Ascending aorta (tissue), 2 donors: Measurements from ENCODE around the gene YAE1. TPM values are rescaled to one million over a fixed set of nuclear protein-coding genes. Genes with fewer than 3 reads are reported as not detected.

Experiments
- DNase-seq, 2 donors: peaks; one replicate each; pipeline ENCODE4 v3.0.0-alpha.2; 2019; ENCODE audit warnings: low spot score in 2 of 2
- H3K27ac ChIP-seq, 2 donors: fragments of 200-600 bp; sonication (generic); one replicate each; pipeline ENCODE4 v1.5.1; 2016 to 2017; ENCODE audit warnings: mild to moderate bottlenecking in 1 of 2
- H3K27me3 ChIP-seq: fragments of 200-600 bp; sonication (generic); one replicate; pipeline ENCODE4 v1.5.1; 2017
- H3K36me3 ChIP-seq, 2 donors: fragments of 200-600 bp; sonication (generic); one replicate each; pipeline ENCODE4 v1.5.1; 2016
- H3K4me1 ChIP-seq, 2 donors: fragments of 200-600 bp; sonication (generic); one replicate each; pipeline ENCODE4 v1.5.1; 2016 to 2017; ENCODE audit warnings: mild to moderate bottlenecking in 1 of 2
- H3K4me3 ChIP-seq, 2 donors: fragments of 200-600 bp; sonication (generic); one replicate each; pipeline ENCODE4 v1.5.1; 2016 to 2017; ENCODE audit warnings: mild to moderate bottlenecking in 1 of 2
- H3K9me3 ChIP-seq, 2 donors: fragments of 200-600 bp; sonication (generic); one replicate each; pipeline ENCODE4 v1.5.1; 2016
- intact Hi-C: fragments of 100-400 bp; cut with DNase I; formaldehyde crosslinking; loops from one replicate; pipeline ENCODE4 v1.15.1; 2023
- total RNA-seq: library from RNA; depleted of rRNA; stranded (reverse); fragments of >200 nt; gene quantifications from one replicate; pipeline ENCODE4 v1.1.0, GENCODE V29; 2016
- TF ChIP-seq, protein P1 (sequence below), 3 experiments: fragments of 200-600 bp in 2 of 3; fragments of 450-650 bp in 1 of 3; sonication (generic) in 2 of 3; IDR thresholded peaks; one replicate each; pipeline ENCODE4 v1.5.1; 2016 to 2019; ENCODE audit warnings: antibody characterized with exemption in 3 of 3, mild to moderate bottlenecking in 1 of 3, moderate library complexity in 1 of 3

The YAE1 gene
- total RNA-seq, 1 donor from 2014 or later = 3.3 TPM

DNA sequence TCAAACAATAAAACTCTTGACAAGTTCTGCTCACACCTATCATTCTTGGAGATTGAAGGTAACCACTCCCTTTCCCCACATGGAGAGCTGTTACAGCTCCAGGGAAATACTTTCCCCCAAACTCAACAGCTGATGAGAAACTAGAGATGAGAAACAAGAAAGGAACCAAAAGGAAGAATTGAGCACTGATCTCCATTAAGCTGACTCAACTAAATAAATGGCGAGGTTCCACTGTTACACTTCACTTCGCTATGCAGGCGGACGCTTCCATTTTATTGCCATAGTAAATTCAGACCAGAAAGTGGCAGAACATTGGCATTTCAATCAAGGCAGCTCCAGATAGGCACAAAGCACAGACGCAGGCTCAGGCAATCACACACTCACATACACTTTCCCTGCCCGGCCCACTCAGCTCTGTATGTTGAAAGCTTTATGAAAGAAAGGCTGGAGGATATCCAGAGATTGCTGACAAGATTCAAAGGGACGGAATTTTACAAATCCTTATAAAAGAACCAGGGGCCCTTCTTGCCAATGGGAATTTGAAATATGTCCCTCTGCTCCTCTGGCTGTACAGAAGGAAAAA, 11.5 kb upstream of the YAE1 start:
- DNase-seq = no peak
- H3K27me3 ChIP-seq = no peaks in the 10 kb centered on the region
- no peaks in the 10 kb centered on the region for H3K9me3 ChIP-seq
- TF ChIP-seq, protein P1, sequence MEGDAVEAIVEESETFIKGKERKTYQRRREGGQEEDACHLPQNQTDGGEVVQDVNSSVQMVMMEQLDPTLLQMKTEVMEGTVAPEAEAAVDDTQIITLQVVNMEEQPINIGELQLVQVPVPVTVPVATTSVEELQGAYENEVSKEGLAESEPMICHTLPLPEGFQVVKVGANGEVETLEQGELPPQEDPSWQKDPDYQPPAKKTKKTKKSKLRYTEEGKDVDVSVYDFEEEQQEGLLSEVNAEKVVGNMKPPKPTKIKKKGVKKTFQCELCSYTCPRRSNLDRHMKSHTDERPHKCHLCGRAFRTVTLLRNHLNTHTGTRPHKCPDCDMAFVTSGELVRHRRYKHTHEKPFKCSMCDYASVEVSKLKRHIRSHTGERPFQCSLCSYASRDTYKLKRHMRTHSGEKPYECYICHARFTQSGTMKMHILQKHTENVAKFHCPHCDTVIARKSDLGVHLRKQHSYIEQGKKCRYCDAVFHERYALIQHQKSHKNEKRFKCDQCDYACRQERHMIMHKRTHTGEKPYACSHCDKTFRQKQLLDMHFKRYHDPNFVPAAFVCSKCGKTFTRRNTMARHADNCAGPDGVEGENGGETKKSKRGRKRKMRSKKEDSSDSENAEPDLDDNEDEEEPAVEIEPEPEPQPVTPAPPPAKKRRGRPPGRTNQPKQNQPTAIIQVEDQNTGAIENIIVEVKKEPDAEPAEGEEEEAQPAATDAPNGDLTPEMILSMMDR (IDR thresholded peaks at IDR 0.05) = no peak
- H3K4me1 ChIP-seq = no peaks in the 10 kb centered on the region
- no peak overlapping the region for H3K27ac ChIP-seq
- intact Hi-C loops = no loop called here
- H3K36me3 ChIP-seq = no peaks in the 10 kb centered on the region
- no peak overlapping the region for H3K4me3 ChIP-seq

DNA sequence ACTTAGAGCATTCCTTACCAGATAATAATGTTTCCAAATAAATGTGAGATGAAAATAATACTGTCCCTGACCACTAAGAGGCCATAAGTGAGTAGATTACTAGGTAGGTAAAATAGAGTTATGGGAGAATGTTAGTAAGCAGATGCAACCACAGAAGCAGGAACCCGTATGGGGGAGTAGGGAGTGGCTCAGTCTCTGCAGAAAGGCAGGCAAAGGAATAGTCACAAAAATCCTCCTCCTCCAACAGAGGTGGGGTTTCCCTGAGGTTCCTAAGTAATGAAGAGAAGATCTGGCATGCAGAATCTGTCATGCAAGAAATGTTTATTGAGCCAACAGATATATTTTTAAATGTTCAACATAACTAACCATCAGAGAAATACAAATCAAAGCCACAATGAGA, 9.0 kb upstream of the YAE1 start:
- no peak for DNase-seq
- no peaks in the 10 kb centered on the region for H3K27me3 ChIP-seq
- no peaks in the 10 kb centered on the region for H3K4me1 ChIP-seq
- no peaks in the 10 kb centered on the region for H3K36me3 ChIP-seq
- no peak overlapping the region for H3K27ac ChIP-seq
- H3K9me3 ChIP-seq = no peaks in the 10 kb centered on the region
- TF ChIP-seq, protein P1 (IDR thresholded peaks at IDR 0.05) = no peak
- intact Hi-C loops = no loop called here
- H3K4me3 ChIP-seq = no peak overlapping the region

DNA sequence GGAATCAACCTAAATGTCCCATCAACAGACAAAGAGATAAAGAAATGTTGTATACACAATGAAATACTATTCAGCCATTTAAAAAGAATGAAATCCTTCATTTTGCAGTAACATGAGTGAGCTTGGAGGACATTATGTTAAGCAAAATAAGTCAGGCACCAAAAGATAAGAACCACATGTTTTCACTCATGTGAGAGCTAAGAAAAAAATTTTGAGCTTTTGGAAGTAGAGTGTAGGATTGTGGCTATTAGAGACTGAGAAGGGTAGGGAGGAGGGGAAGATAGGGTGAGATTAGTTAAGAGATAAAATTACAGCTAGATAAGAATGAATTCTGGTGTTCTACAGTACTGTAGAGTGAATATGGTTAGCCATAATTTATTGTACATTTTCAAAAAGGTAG, 8.3 kb upstream of the YAE1 start:
- Histone ChIP-seq H3K9me3 (no peaks in the 10 kb centered on the region), H3K27me3 (no peaks in the 10 kb centered on the region), H3K4me3 (no peak overlapping the region), H3K27ac (no peak overlapping the region), H3K36me3 (no peaks in the 10 kb centered on the region), H3K4me1 (no peaks in the 10 kb centered on the region)
- no peak for DNase-seq
- TF ChIP-seq, protein P1 (IDR thresholded peaks at IDR 0.05) = no peak
- intact Hi-C loops = no loop called here

DNA sequence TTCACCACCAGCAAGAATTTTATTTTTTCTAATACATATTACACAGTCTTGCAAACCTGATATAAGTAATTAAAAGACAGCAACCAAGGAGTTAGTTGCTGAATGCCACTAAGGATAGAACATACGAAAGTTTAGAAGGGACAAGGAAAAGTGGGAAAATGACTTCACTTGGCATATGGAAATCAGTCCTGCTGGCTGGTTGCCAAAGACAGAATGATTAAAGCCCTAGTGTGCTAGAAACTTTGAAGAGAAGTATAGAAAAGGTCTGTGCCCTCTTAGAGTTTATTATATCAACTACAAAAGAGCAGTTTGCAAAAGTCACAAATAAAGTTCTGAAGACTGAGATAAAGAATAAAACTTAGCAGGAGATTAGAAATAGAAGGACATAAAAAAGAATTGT, 5.8 kb upstream of the YAE1 start:
- Histone ChIP-seq H3K9me3 (no peaks in the 10 kb centered on the region), H3K4me3 (no peak overlapping the region), H3K36me3 (no peaks in the 10 kb centered on the region), H3K27me3 (no peaks in the 10 kb centered on the region), H3K27ac (no peak overlapping the region), H3K4me1 (no peaks in the 10 kb centered on the region)
- TF ChIP-seq, protein P1 (IDR thresholded peaks at IDR 0.05) = no peak
- intact Hi-C loops = no loop called here
- DNase-seq = no peak

DNA sequence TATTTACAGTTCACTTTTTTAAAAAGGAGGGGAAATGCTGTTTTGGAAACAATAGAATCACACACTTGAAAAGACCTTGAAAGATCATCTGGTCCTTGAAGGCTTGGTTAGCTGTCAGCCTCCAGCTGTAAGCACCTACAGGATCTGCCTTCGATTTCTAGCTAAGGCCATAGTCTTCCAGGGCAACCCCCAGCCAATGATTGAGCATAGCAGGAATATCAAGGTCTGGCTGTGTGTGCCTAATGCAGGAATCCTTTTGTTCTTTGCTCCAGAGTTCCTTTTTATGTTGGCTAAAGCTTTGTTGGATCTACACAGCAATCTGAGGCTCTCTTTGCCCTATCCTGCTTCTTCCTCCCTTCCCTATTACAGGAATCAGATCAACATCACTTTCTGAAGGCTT, 5.2 kb upstream of the YAE1 start:
- TF ChIP-seq, protein P1 (IDR thresholded peaks at IDR 0.05) = no peak
- H3K4me3 ChIP-seq = no peak overlapping the region
- H3K36me3 ChIP-seq = no peaks in the 10 kb centered on the region
- H3K9me3 ChIP-seq = no peaks in the 10 kb centered on the region
- H3K27me3 ChIP-seq = no peaks in the 10 kb centered on the region
- intact Hi-C loops = no loop called here
- DNase-seq = no peak
- H3K4me1 ChIP-seq = no peaks in the 10 kb centered on the region
- no peak overlapping the region for H3K27ac ChIP-seq

DNA sequence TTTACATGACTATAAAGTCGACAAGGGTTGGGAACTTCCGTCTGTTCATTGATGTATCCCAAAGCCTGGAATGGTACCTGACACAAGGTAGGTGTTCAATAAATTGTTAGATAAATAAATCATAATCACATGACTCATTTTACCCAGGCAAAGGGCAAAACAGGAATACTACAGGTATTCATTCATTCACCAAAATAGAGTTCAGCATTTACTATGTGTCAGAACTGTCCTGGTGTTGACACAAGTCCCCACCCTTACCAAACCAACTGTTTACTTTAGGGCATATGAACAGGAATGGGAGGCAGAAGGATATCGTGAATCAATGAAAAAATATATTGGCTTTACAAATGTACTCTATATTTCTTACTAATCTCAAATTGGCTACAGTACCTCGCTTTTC, 666 bp upstream of the YAE1 start:
- H3K4me1 ChIP-seq = peaks cover 0 to 4% of the 10 kb centered on the region in 2 donors
- peaks cover 0 to 5% of the 10 kb centered on the region in 2 donors for H3K36me3 ChIP-seq
- peak overlapping the region; percentile 62 to 72 for H3K27ac ChIP-seq
- intact Hi-C loops = loop anchor here (5.0 kb wide), 1 partner anchor 167 kb away; no protein-coding TSS in a partner anchor
- H3K9me3 ChIP-seq = no peaks in the 10 kb centered on the region
- H3K27me3 ChIP-seq = no peaks in the 10 kb centered on the region
- TF ChIP-seq, protein P1 (IDR thresholded peaks at IDR 0.05) = no peak
- H3K4me3 ChIP-seq = peak overlapping the region; percentile 74 to 87
- DNase-seq = no peak
